Hair follicle dermal papilla cell (primary cell): ENCODE measurements around the gene SLC35E4. TPM values are rescaled to one million over a fixed set of nuclear protein-coding genes. Genes with fewer than 3 reads are reported as not detected.

Experiments used
- total RNA-seq: library from RNA; depleted of rRNA; stranded (reverse); fragments of >200 nt; gene quantifications from 2 replicates; pipeline ENCODE4 v1.2.3, GENCODE V29; 2012

Gene SLC35E4, protein sequence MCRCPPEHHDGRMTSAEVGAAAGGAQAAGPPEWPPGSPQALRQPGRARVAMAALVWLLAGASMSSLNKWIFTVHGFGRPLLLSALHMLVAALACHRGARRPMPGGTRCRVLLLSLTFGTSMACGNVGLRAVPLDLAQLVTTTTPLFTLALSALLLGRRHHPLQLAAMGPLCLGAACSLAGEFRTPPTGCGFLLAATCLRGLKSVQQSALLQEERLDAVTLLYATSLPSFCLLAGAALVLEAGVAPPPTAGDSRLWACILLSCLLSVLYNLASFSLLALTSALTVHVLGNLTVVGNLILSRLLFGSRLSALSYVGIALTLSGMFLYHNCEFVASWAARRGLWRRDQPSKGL
- total RNA-seq = 10.2 and 14.0 TPM in 2 replicates

DNA sequence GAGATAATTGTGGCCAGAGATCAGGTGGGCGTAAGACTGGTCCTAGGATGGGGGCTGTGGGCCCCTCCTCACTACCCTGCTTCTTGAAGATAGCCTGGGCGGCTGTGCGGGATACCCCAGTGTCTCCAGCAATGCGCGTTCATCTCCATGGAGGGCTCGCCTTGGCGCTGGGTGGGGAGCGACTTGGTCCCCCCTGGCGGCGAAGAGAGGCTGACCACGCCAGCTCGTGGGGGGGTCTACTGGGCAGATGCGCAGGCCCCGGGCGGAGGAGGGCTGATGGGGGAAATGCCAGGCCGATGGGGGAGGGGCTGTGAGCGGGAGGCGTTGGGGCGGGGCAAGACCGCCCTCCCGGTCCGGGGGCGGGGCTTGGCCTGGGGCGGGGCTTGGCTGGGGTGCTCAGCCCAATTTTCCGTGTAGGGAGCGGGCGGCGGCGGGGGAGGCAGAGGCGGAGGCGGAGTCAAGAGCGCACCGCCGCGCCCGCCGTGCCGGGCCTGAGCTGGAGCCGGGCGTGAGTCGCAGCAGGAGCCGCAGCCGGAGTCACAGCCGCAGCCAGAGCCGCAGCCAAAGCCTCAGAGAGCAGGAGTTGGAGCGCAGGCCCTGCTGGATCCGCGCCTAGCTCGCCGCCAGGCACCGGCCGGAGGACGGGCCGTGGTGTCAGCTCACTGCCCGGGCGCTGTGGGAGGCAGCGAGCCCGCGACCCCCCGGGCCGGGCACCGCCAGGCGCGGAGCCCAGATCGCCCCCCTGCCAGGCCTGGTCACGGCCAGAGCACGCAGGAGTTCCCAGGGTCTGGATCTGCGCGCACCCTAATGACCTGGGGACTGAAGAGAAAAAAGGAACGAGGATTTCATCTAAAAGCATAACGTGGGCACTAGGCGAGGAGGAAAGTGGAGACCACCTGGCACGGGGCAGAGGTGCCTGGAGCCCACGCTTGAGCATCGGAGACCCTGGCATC lies at the start of gene SLC35E4:
Gene SLC35E4, plus strand, starts transcription at position 509 of the 953 bp plus-strand sequence. CDS start 670 bp downstream, outside the sequence.

DNA sequence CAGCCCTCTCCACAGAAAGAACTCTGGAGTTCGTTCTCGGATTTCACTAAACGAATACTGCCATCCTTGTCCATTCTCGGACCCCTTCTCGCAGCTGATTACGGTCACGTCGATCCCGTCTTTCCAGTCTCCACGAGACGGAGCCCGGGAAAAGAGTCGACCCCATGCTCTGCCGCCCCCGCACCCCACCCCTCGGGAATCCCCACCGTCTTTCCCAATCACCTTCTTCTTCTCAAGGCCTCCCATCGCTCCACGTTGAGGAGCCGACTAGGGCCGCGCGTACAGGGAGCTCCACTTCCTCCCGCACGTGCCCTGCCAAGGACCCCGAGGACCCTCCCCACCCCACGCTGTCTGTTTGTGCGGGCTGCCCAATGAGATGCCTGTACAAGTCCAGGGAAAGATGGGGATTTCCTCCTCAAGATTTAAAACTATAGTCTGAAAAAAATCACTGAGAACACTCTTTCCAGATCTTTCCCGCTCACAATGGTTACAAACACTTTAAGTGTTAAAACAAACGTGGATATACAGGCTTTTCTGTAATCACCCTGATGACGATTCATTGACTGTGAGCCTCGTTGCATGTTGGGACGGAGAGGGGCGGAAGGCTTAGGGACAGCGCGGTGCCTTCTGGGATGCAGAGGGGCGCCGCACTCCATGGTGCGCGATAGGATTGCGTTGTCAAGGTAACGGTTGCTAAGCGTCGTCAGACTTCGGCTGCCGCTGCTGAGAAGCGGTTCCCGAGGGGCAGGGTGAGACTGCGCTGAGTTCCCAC lies 43.8 kb upstream of the SLC35E4 start, which contains the start of gene PES1:
Gene PES1, minus strand, starts transcription at position 323 of the 772 bp plus-strand sequence. Its CDS starts 77 bp downstream, at position 246.

DNA sequence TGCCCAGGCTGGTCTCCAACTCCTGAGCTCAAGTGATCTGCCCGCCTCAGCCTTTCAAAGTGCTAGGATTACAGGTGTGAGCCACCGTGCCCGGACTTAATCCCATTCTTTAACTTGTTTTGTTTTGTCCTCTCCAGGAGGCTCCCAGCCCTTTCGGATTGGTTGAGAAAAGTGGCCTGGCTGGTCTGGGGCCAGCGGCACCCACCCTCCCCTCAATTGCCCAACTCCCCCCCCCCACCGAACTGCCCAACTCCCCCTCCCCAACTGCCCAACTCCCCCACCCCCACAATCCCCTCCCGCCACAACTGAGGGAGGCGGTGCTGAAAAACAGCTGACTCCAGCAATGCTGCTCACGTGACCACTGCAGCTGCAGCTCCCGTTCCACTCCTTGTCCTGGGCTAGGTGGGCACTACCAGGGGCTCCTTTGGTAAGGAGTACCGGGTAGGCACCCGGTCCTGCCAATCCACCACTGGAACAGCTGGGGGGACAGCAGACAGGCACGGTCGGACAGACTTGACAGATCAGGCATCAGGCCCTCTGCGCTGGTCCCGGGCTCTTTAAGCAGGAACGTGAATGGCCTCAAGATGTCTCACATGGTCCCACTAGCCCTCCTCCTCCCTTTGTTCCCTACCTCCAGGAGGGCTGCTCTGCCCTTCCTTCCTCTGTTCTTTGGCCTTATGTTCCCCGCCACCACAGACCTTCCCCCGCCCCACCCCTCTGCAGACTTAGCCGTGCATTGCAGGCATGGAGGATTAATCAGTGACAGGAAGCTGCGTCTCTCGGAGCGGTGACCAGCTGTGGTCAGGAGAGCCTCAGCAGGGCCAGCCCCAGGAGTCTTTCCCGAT lies 28.9 kb upstream of the SLC35E4 start, which contains the start of gene TCN2:
Gene TCN2, plus strand, starts transcription at position 720 of the 845 bp plus-strand sequence. CDS start 158 bp downstream, outside the sequence.

DNA sequence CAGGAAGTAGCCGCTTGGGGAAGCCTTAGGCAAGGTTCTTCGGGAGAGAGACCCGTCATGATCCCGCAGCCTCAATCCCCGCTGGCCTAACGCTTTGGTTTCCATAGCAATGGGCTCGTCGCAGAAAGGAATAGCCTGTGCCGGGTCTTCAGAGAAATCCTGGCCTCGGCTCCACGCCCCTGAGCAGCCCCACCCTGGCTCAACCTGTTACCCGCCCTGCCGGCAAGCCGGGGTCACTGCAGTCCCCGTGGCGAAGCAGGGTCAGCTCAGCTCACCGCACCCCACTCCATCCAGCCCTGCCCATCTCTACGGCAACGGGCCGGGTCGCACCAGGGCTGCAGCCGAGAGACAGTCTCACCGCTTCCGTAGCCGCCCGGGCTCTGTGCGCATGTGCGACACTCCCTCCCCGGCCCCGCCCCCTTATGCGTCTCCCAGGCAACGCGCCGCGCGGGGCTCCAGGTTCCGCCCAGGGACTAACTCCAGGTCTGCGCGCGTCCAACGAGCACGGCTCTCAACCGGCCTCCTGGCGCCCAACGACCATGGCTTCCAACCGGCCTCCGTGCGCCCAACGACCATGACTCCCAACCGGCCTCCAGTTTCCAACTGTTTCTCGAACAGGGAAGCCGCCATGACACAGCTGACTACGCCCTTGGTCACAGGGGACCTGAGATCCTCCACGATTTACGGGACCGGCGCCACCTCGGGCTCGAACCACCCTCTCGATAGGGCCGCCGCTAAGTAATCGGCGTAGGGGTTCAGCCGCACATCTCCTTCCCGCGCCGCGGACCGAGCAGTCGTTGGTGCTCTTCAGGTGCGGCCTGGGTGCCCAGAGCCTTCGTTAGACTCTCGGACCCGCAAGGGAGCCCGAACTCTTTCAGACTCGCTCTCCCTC lies 32.2 kb downstream of the SLC35E4 start, which contains the start of gene DUSP18:
Gene DUSP18, minus strand, starts transcription at position 382 of the 892 bp plus-strand sequence. CDS start 3,872 bp downstream, outside the sequence.

DNA sequence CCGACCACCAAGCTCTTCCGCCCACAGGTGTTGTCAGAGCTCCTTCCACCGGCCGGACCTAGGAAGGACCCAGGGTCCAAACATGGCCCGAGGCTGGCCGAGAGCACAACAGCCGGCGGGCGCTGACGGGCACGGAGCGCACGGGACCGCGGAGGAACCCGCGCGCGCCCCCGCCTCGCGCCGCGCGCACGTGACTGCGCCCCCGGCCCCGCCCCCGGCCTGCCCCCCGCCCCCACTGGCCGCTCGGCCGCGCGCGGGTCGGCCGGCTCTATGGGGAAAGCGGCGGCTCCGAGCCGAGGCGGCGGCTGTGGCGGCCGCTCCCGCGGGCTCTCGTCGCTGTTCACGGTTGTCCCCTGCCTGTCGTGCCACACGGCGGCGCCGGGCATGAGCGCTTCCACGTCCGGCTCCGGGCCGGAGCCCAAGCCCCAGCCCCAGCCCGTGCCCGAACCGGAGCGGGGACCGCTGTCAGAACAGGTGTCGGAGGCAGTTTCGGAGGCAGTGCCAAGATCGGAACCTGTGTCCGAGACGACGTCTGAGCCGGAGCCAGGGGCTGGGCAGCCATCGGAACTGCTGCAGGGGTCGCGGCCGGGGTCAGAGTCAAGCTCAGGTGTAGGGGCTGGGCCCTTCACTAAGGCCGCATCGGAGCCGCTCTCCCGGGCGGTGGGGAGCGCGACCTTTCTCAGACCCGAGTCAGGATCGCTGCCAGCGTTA lies 59.2 kb downstream of the SLC35E4 start, which contains the start of gene OSBP2:
Gene OSBP2, plus strand, starts transcription at position 235 of the 711 bp plus-strand sequence. Its CDS starts 36 bp downstream, at position 271.

Other genes with a start within 250 kb of the SLC35E4 start
- 18.0 and 22.7 TPM in 2 replicates for gene RNF215, start 248.4 kb upstream of the SLC35E4 start, total RNA-seq
- 15.1 and 16.4 TPM in 2 replicates for gene SEC14L2, start 238.8 kb upstream of the SLC35E4 start, total RNA-seq
- 4.1 and 5.0 TPM in 2 replicates for gene MTFP1, start 210.0 kb upstream of the SLC35E4 start, total RNA-seq
- not detected in 2 replicates for gene SEC14L3, start 163.8 kb upstream of the SLC35E4 start, total RNA-seq
- 0.12 and 0.16 TPM in 2 replicates for gene SEC14L4, start 130.1 kb upstream of the SLC35E4 start, total RNA-seq
- not detected in 2 replicates for gene SEC14L6, start 89.0 kb upstream of the SLC35E4 start, total RNA-seq
- gene GAL3ST1, start 61.1 kb upstream of the SLC35E4 start, total RNA-seq = not detected in 2 replicates
- 63.1 and 65.1 TPM in 2 replicates for gene PES1, start 43.9 kb upstream of the SLC35E4 start, total RNA-seq
- 9.9 and 21.4 TPM in 2 replicates for gene TCN2, start 28.6 kb upstream of the SLC35E4 start, total RNA-seq
- 11.5 and 14.0 TPM in 2 replicates for gene DUSP18, start 32.1 kb downstream of the SLC35E4 start, total RNA-seq
- gene OSBP2, start 59.1 kb downstream of the SLC35E4 start, total RNA-seq = 2.9 and 3.9 TPM in 2 replicates